A549 (cell line): Measurements from ENCODE around the gene WRAP53.

Source experiments
- CEBPB ChIP-seq, 2 experiments: fragments of >200 bp in 1 of 2; sonication (Bioruptor Twin) in 1 of 2; formaldehyde crosslinking in 1 of 2; IDR thresholded peaks; 2 replicates each; pipeline ENCODE4 v1.6.1; 2012 to 2016
- CHD4 ChIP-seq: fragments of 200-600 bp; sonication (generic); IDR thresholded peaks from 2 replicates; pipeline ENCODE4 v1.6.1; 2016; ENCODE audit warnings: antibody characterized with exemption, mild to moderate bottlenecking, borderline replicate concordance
- CTCF ChIP-seq: fragments of >200 bp; sonication (Bioruptor Twin); formaldehyde crosslinking; IDR thresholded peaks from 3 replicates; pipeline ENCODE4 v1.5.1; 2016
- ESRRA ChIP-seq: fragments of 150-350 bp; IDR thresholded peaks from 2 replicates; pipeline ENCODE4 v1.6.1; 2014; ENCODE audit warnings: mild to moderate bottlenecking, low read length, borderline replicate concordance
- HDAC2 ChIP-seq: fragments of 200-600 bp; sonication (generic); IDR thresholded peaks from 2 replicates; pipeline ENCODE4 v1.6.1; 2016
- POLR2A ChIP-seq: IDR thresholded peaks from 2 replicates; pipeline ENCODE4 v1.6.1; 2012; ENCODE audit warnings: mild to moderate bottlenecking, low read length
- REST ChIP-seq: fragments of 200-600 bp; sonication (generic); IDR thresholded peaks from 2 replicates; pipeline ENCODE4 v1.6.1; 2016; ENCODE audit warnings: antibody characterized with exemption, mild to moderate bottlenecking, moderate library complexity
- TF ChIP-seq, protein P1 (sequence below): fragments of 450-650 bp; IDR thresholded peaks from 2 replicates; pipeline ENCODE4 v1.6.1; 2014; ENCODE audit warnings: antibody characterized with exemption

GRCh38 chr17:7714721-7715594 is 26.7 kb downstream of the WRAP53 start:
- TF ChIP-seq, protein P1, sequence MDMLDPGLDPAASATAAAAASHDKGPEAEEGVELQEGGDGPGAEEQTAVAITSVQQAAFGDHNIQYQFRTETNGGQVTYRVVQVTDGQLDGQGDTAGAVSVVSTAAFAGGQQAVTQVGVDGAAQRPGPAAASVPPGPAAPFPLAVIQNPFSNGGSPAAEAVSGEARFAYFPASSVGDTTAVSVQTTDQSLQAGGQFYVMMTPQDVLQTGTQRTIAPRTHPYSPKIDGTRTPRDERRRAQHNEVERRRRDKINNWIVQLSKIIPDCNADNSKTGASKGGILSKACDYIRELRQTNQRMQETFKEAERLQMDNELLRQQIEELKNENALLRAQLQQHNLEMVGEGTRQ, result no peak
- no peak for TF ChIP-seq HDAC2
- no peak for TF ChIP-seq CTCF
- no peak for TF ChIP-seq REST
- TF ChIP-seq POLR2A, result no peak
- no peak for TF ChIP-seq CEBPB (IDR thresholded peaks at IDR 0.05)
- TF ChIP-seq ESRRA, result no peak
- TF ChIP-seq CHD4, result no peak
